HuH-7.5 (cell line): ENCODE results near the gene PNPO.

Experiments used
- DNase-seq: peaks from one replicate; pipeline ENCODE4 v3.0.0; 2011; ENCODE audit warnings: low spot score

Gene PNPO

GRCh38 chr17:47949946-47950345, 8.6 kb downstream of the PNPO start:
- no peak for DNase-seq

GRCh38 chr17:47950448-47950847, 9.1 kb downstream of the PNPO start:
- no peak for DNase-seq

GRCh38 chr17:47952171-47953021, 11.0 kb downstream of the PNPO start:
- no peak for DNase-seq

- no peak for DNase-seq
Measured at GRCh38 chr17:47953909-47954308, 12.5 kb downstream of the PNPO start.

GRCh38 chr17:47955497-47956461, 14.4 kb downstream of the PNPO start:
- DNase-seq = no peak

- DNase-seq = no peak
Measured at GRCh38 chr17:47956791-47957590, 15.6 kb downstream of the PNPO start.

- peak; percentile 43 for DNase-seq
Measured at GRCh38 chr17:47957591-47958490, 16.5 kb downstream of the PNPO start, which contains the start of gene PRR15L. Gene PRR15L, minus strand, starts transcription at chr17:47957883. Its CDS starts 4,649 bp downstream, at chr17:47953234.

GRCh38 chr17:47959825-47960655, 18.7 kb downstream of the PNPO start:
- no peak for DNase-seq

- no peak for DNase-seq
Measured at GRCh38 chr17:47961406-47961805, 20.0 kb downstream of the PNPO start.

GRCh38 chr17:47962901-47963300, 21.5 kb downstream of the PNPO start:
- no peak for DNase-seq

- no peak for DNase-seq
Measured at GRCh38 chr17:47964856-47965255, 23.5 kb downstream of the PNPO start.

GRCh38 chr17:47966079-47966519, 24.7 kb downstream of the PNPO start:
- DNase-seq = no peak

GRCh38 chr17:47967607-47968252, 26.4 kb downstream of the PNPO start:
- DNase-seq = no peak

GRCh38 chr17:47968836-47969235, 27.5 kb downstream of the PNPO start:
- DNase-seq = no peak

GRCh38 chr17:47969930-47970724, 28.8 kb downstream of the PNPO start:
- DNase-seq = no peak

- peak; percentile 92 for DNase-seq
Measured at GRCh38 chr17:47970725-47971499, 29.5 kb downstream of the PNPO start, which contains the start of gene CDK5RAP3. Gene CDK5RAP3, plus strand, starts transcription at chr17:47971113. Its CDS starts 34 bp downstream, at chr17:47971147.

- no peak for DNase-seq
Measured at GRCh38 chr17:47973541-47973940, 32.2 kb downstream of the PNPO start.
